ENCODE results near the gene STRA8.

The STRA8 gene

GRCh38 chr7:135234727-135235126, 1.1 kb downstream of the STRA8 start:
- no peak overlapping the region for H3K4me3 ChIP-seq (ENCODE audit: low read depth, low read length)
- no peak for TF ChIP-seq CTCF (IDR thresholded peaks at IDR 0.05; ENCODE audit: control insufficient read depth, extremely low read depth, insufficient read depth)
- DNase-seq (ENCODE audit: low read depth) = no peak

GRCh38 chr7:135235841-135236240, 2.2 kb downstream of the STRA8 start:
- no peak overlapping the region for H3K4me3 ChIP-seq (ENCODE audit: low read depth, low read length)
- no peak for TF ChIP-seq CTCF (IDR thresholded peaks at IDR 0.05; ENCODE audit: control insufficient read depth, extremely low read depth, insufficient read depth)
- DNase-seq (ENCODE audit: low read depth) = no peak

GRCh38 chr7:135236727-135237126, 3.1 kb downstream of the STRA8 start:
- no peak overlapping the region for H3K4me3 ChIP-seq (ENCODE audit: low read depth, low read length)
- TF ChIP-seq CTCF (IDR thresholded peaks at IDR 0.05; ENCODE audit: control insufficient read depth, extremely low read depth, insufficient read depth) = no peak
- DNase-seq (ENCODE audit: low read depth) = no peak

- TF ChIP-seq CTCF (IDR thresholded peaks at IDR 0.05; ENCODE audit: control insufficient read depth, extremely low read depth, insufficient read depth) = peak; percentile 32
- no peak overlapping the region for H3K4me3 ChIP-seq (ENCODE audit: low read depth, low read length)
- DNase-seq (ENCODE audit: low read depth) = no peak
Measured at GRCh38 chr7:135238112-135238744, 4.6 kb downstream of the STRA8 start.

- no peak for TF ChIP-seq CTCF (IDR thresholded peaks at IDR 0.05; ENCODE audit: control insufficient read depth, extremely low read depth, insufficient read depth)
- DNase-seq (ENCODE audit: low read depth) = no peak
- no peak overlapping the region for H3K4me3 ChIP-seq (ENCODE audit: low read depth, low read length)
Measured at GRCh38 chr7:135239263-135239662, 5.6 kb downstream of the STRA8 start.

GRCh38 chr7:135240441-135240840, 6.8 kb downstream of the STRA8 start:
- no peak overlapping the region for H3K4me3 ChIP-seq (ENCODE audit: low read depth, low read length)
- DNase-seq (ENCODE audit: low read depth) = no peak
- TF ChIP-seq CTCF (IDR thresholded peaks at IDR 0.05; ENCODE audit: control insufficient read depth, extremely low read depth, insufficient read depth) = no peak

- no peak for DNase-seq (ENCODE audit: low read depth)
- TF ChIP-seq CTCF (IDR thresholded peaks at IDR 0.05; ENCODE audit: control insufficient read depth, extremely low read depth, insufficient read depth) = no peak
- H3K4me3 ChIP-seq (ENCODE audit: low read depth, low read length) = no peak overlapping the region
Measured at GRCh38 chr7:135242096-135242684, 8.6 kb downstream of the STRA8 start.
